WTC11 (cell line): ENCODE measurements around the gene LDAF1. TPM values are rescaled to one million over a fixed set of nuclear protein-coding genes. Genes with fewer than 3 reads are reported as not detected.

ENCODE experiments used
- ATAC-seq: fragments of 200-7000 bp; cut with Tn5 transposase; 2 replicates; pipeline ENCODE4 v1.10.0; 2021; ENCODE audit warnings: mild to moderate bottlenecking, moderate library complexity
- CTCF ChIA-PET: fragments of 300-600 bp; sonication (Branson Sonifier 250); formaldehyde crosslinking; loops from one replicate; lab custom pipeline; 2021; ENCODE audit warnings: antibody characterized with exemption; lab: Charles Lee
- POLR2A ChIA-PET: fragments of 350-600 bp; sonication (Branson Sonifier 250); formaldehyde crosslinking; loops from one replicate; lab custom pipeline; 2021; ENCODE audit warnings: antibody characterized with exemption; lab: Charles Lee
- DNase-seq: peaks from one replicate; pipeline ENCODE4 v3.0.0; 2021; ENCODE audit warnings: low spot score
- H3K27ac Mint-ChIP-seq: 2 replicates; pipeline ENCODE4 v1.8.0; 2021; ENCODE audit warnings: mixed read lengths
- H3K27me3 Mint-ChIP-seq: 2 replicates; pipeline ENCODE4 v1.8.0; 2021; ENCODE audit warnings: low read depth, mild to moderate bottlenecking, moderate library complexity, mixed read lengths
- H3K36me3 Mint-ChIP-seq: 2 replicates; pipeline ENCODE4 v1.8.0; 2021; ENCODE audit warnings: mixed read lengths
- H3K4me1 Mint-ChIP-seq: 2 replicates; pipeline ENCODE4 v1.8.0; 2022; ENCODE audit warnings: mixed read lengths
- H3K4me3 Mint-ChIP-seq: 2 replicates; pipeline ENCODE4 v1.8.0; 2021; ENCODE audit warnings: mild to moderate bottlenecking, moderate library complexity, mixed read lengths
- H3K9me3 Mint-ChIP-seq: 2 replicates; pipeline ENCODE4 v1.8.0; 2021; ENCODE audit warnings: mixed read lengths
- ARID4B ChIP-seq: sonication (generic); formaldehyde crosslinking; IDR thresholded peaks from 2 replicates; pipeline ENCODE4 v1.8.0; 2023; ENCODE audit warnings: missing genetic modification reagents, mild to moderate bottlenecking, borderline replicate concordance
- ATF1 ChIP-seq: sonication (generic); formaldehyde crosslinking; IDR thresholded peaks from 2 replicates; pipeline ENCODE4 v1.8.1; 2023; ENCODE audit warnings: mild to moderate bottlenecking, moderate library complexity, missing genetic modification reagents
- E2F1 ChIP-seq: sonication (generic); formaldehyde crosslinking; IDR thresholded peaks from 2 replicates; pipeline ENCODE4 v1.8.0; 2022; ENCODE audit warnings: mild to moderate bottlenecking, missing genetic modification reagents
- FOXJ3 ChIP-seq: sonication (generic); formaldehyde crosslinking; IDR thresholded peaks from 2 replicates; pipeline ENCODE4 v1.9.0; 2021; ENCODE audit warnings: missing genetic modification reagents, mild to moderate bottlenecking, borderline replicate concordance
- FOXK1 ChIP-seq: sonication (generic); formaldehyde crosslinking; IDR thresholded peaks from 2 replicates; pipeline ENCODE4 v1.8.0; 2022; ENCODE audit warnings: mild to moderate bottlenecking, moderate library complexity, missing genetic modification reagents
- FOXP1 ChIP-seq: sonication (generic); formaldehyde crosslinking; IDR thresholded peaks from 2 replicates; pipeline ENCODE4 v1.8.0; 2022; ENCODE audit warnings: missing genetic modification reagents, mild to moderate bottlenecking, moderate library complexity, borderline replicate concordance
- GABPB1 ChIP-seq: sonication (generic); formaldehyde crosslinking; IDR thresholded peaks from 2 replicates; pipeline ENCODE4 v1.8.1; 2023; ENCODE audit warnings: mild to moderate bottlenecking, missing genetic modification reagents
- GTF2I ChIP-seq: fragments of 250-450 bp; sonication (Bioruptor Pico); conservative IDR thresholded peaks from 2 replicates; pipeline ENCODE4 v1.4.0; 2021; ENCODE audit warnings: mild to moderate bottlenecking
- MLX ChIP-seq: sonication (generic); formaldehyde crosslinking; IDR thresholded peaks from 2 replicates; pipeline ENCODE4 v1.8.1; 2023; ENCODE audit warnings: mild to moderate bottlenecking, missing genetic modification reagents, moderate library complexity
- MYBL2 ChIP-seq: sonication (generic); formaldehyde crosslinking; IDR thresholded peaks from 2 replicates; pipeline ENCODE4 v1.8.1; 2023; ENCODE audit warnings: mild to moderate bottlenecking, moderate library complexity, missing genetic modification reagents
- NFE2L1 ChIP-seq: sonication (generic); formaldehyde crosslinking; IDR thresholded peaks from 2 replicates; pipeline ENCODE4 v1.8.1; 2023; ENCODE audit warnings: missing genetic modification reagents
- NFYB ChIP-seq: sonication (generic); formaldehyde crosslinking; conservative IDR thresholded peaks from 2 replicates; pipeline ENCODE4 v1.8.0; 2022; ENCODE audit warnings: low read depth, missing genetic modification reagents
- PREB ChIP-seq: sonication (generic); formaldehyde crosslinking; IDR thresholded peaks from 2 replicates; pipeline ENCODE4 v1.8.1; 2022; ENCODE audit warnings: mild to moderate bottlenecking, missing genetic modification reagents, moderate library complexity, borderline replicate concordance
- PRRX2 ChIP-seq: fragments of 250-450 bp; sonication (Bioruptor Pico); IDR thresholded peaks from 2 replicates; pipeline ENCODE4 v1.8.0; 2021; ENCODE audit warnings: mild to moderate bottlenecking
- SMAD3 ChIP-seq: sonication (generic); formaldehyde crosslinking; IDR thresholded peaks from 2 replicates; pipeline ENCODE4 v1.8.0; 2022; ENCODE audit warnings: missing genetic modification reagents, mild to moderate bottlenecking, borderline replicate concordance
- SMAD4 ChIP-seq: sonication (generic); formaldehyde crosslinking; IDR thresholded peaks from 2 replicates; pipeline ENCODE4 v1.8.0; 2022; ENCODE audit warnings: mild to moderate bottlenecking, missing genetic modification reagents
- ZNF138 ChIP-seq: sonication (generic); formaldehyde crosslinking; conservative IDR thresholded peaks from 2 replicates; pipeline ENCODE4 v1.8.1; 2022; ENCODE audit warnings: mild to moderate bottlenecking, moderate library complexity, missing genetic modification reagents
- ZNF396 ChIP-seq: fragments of 250-450 bp; sonication (Bioruptor Pico); IDR thresholded peaks from 2 replicates; pipeline ENCODE4 v1.8.0; 2021; ENCODE audit warnings: mild to moderate bottlenecking, moderate library complexity, borderline replicate concordance
- ZNF671 ChIP-seq: fragments of 250-450 bp; sonication (Bioruptor Pico); IDR thresholded peaks from 2 replicates; pipeline ENCODE4 v1.8.0; 2021; ENCODE audit warnings: mild to moderate bottlenecking
- total RNA-seq: library from RNA; stranded (reverse); gene quantifications from 3 replicates; pipeline ENCODE4 v1.2.3, GENCODE V29; 2021
- TF ChIP-seq, protein P1 (sequence below): sonication (generic); formaldehyde crosslinking; IDR thresholded peaks from 2 replicates; pipeline ENCODE4 v1.8.1; 2022; ENCODE audit warnings: low read depth, mild to moderate bottlenecking, moderate library complexity, missing genetic modification reagents, borderline replicate concordance
- TF ChIP-seq, protein P2 (sequence below): sonication (generic); formaldehyde crosslinking; IDR thresholded peaks from 2 replicates; pipeline ENCODE4 v1.8.0; 2022; ENCODE audit warnings: mild to moderate bottlenecking, missing genetic modification reagents
- TF ChIP-seq, protein P3 (sequence below): fragments of 250-450 bp; sonication (Bioruptor Pico); IDR thresholded peaks from 2 replicates; pipeline ENCODE4 v1.9.0; 2021; ENCODE audit warnings: mild to moderate bottlenecking
- TF ChIP-seq, protein P4 (sequence below): sonication (generic); formaldehyde crosslinking; IDR thresholded peaks from 2 replicates; pipeline ENCODE4 v1.8.0; 2023; ENCODE audit warnings: missing genetic modification reagents

Gene LDAF1
- total RNA-seq, 1 experiment from 2014 or later, result 42.8 TPM

GRCh38 chr16:21197112-21197511 is 38.6 kb downstream of the LDAF1 start:
- ChIA-PET POLR2A (no interaction called here), CTCF (interaction anchor here (1.1 to 1.8 kb wide), 2 partner anchors 8 to 104 kb away, joined by 3 to 8 read pairs; no protein-coding TSS in a partner anchor)
- peaks cover 3% of the 10 kb centered on the region; the same call in 1 of the 2 replicates for H3K9me3 Mint-ChIP-seq
- no peak for DNase-seq
- no peak overlapping the region for H3K4me3 Mint-ChIP-seq
- no peaks in the 10 kb centered on the region for H3K4me1 Mint-ChIP-seq
- H3K27me3 Mint-ChIP-seq, result no peaks in the 10 kb centered on the region; the same call in 1 of the 2 replicates
- TF ChIP-seq SMAD4 (CRISPR knock-in tag), result no peak
- TF ChIP-seq MLX (CRISPR knock-in tag), result no peak
- TF ChIP-seq GABPB1, result no peak
- TF ChIP-seq, protein P1, sequence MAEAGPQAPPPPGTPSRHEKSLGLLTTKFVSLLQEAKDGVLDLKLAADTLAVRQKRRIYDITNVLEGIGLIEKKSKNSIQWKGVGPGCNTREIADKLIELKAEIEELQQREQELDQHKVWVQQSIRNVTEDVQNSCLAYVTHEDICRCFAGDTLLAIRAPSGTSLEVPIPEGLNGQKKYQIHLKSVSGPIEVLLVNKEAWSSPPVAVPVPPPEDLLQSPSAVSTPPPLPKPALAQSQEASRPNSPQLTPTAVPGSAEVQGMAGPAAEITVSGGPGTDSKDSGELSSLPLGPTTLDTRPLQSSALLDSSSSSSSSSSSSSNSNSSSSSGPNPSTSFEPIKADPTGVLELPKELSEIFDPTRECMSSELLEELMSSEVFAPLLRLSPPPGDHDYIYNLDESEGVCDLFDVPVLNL, result no peak
- no peak for TF ChIP-seq SMAD3
- TF ChIP-seq ZNF138, result no peak
- TF ChIP-seq, protein P2, sequence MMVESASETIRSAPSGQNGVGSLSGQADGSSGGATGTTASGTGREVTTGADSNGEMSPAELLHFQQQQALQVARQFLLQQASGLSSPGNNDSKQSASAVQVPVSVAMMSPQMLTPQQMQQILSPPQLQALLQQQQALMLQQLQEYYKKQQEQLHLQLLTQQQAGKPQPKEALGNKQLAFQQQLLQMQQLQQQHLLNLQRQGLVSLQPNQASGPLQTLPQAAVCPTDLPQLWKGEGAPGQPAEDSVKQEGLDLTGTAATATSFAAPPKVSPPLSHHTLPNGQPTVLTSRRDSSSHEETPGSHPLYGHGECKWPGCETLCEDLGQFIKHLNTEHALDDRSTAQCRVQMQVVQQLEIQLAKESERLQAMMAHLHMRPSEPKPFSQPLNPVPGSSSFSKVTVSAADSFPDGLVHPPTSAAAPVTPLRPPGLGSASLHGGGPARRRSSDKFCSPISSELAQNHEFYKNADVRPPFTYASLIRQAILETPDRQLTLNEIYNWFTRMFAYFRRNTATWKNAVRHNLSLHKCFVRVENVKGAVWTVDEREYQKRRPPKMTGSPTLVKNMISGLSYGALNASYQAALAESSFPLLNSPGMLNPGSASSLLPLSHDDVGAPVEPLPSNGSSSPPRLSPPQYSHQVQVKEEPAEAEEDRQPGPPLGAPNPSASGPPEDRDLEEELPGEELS (CRISPR knock-in tag), result no peak
- no peak for TF ChIP-seq ZNF671 (CRISPR knock-in tag)
- no peak for TF ChIP-seq MYBL2 (CRISPR knock-in tag)
- no peak for TF ChIP-seq PRRX2 (CRISPR knock-in tag)
- TF ChIP-seq, protein P3, sequence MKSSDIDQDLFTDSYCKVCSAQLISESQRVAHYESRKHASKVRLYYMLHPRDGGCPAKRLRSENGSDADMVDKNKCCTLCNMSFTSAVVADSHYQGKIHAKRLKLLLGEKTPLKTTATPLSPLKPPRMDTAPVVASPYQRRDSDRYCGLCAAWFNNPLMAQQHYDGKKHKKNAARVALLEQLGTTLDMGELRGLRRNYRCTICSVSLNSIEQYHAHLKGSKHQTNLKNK (CRISPR knock-in tag), result no peak
- no peak for TF ChIP-seq ZNF396 (CRISPR knock-in tag)
- no peak for TF ChIP-seq FOXJ3 (CRISPR knock-in tag)
- TF ChIP-seq, protein P4, sequence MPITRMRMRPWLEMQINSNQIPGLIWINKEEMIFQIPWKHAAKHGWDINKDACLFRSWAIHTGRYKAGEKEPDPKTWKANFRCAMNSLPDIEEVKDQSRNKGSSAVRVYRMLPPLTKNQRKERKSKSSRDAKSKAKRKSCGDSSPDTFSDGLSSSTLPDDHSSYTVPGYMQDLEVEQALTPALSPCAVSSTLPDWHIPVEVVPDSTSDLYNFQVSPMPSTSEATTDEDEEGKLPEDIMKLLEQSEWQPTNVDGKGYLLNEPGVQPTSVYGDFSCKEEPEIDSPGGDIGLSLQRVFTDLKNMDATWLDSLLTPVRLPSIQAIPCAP (CRISPR knock-in tag), result no peak
- TF ChIP-seq PREB (CRISPR knock-in tag), result no peak
- no peak for ATAC-seq
- H3K36me3 Mint-ChIP-seq, result no peaks in the 10 kb centered on the region
- H3K27ac Mint-ChIP-seq, result no peak overlapping the region

DNA sequence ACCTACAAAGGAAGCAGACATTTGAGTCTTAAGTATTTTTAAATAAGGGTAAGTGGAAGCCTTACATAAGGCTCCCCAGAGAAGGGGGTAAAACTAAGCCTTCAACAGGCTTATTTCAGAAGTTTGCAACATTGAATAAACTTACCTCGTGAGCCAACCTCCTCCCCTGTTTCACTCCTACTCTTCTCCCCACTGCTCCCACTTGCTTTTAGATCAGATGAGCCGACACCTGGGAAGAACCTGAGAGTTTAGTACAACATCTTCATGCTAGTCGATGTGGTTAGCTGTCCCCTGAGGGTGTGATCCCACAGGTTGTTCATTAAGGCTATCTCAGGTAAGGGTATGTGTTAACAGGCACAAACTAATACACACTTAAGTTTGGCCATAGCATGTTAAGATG is 39.1 kb downstream of the LDAF1 start:
- Mint-ChIP-seq H3K36me3 (no peaks in the 10 kb centered on the region), H3K9me3 (no peaks in the 10 kb centered on the region), H3K4me3 (no peak overlapping the region), H3K27me3 (no peaks in the 10 kb centered on the region; the same call in 1 of the 2 replicates), H3K27ac (no peak overlapping the region)
- POLR2A ChIA-PET, result no interaction called here
- DNase-seq, result no peak
- TF ChIP-seq NFE2L1 (CRISPR knock-in tag) (no peak), ARID4B (CRISPR knock-in tag) (no peak), GTF2I (CRISPR knock-in tag) (no peak), E2F1 (CRISPR knock-in tag) (no peak), ATF1 (no peak), NFYB (no peak), FOXK1 (CRISPR knock-in tag) (no peak), FOXP1 (CRISPR knock-in tag) (no peak)
- TF ChIP-seq, all 79 proteins: peak for 0
- CTCF ChIA-PET, result interaction anchor here (1.1 to 1.8 kb wide), 3 partner anchors 9 to 103 kb away, joined by 3 to 8 read pairs (median 4); no protein-coding TSS in a partner anchor
- H3K4me1 Mint-ChIP-seq, result no peaks in the 10 kb centered on the region
- ATAC-seq, result no peak
